GM19467 (cell line): ENCODE data around the gene KCNK5.

ENCODE experiments used
- ATAC-seq: cut with Tn5 transposase; IDR thresholded peaks from one replicate; pipeline ENCODE4 v1.9.1; 2021; ENCODE audit warnings: mild to moderate bottlenecking, moderate library complexity; ENCODE audit not compliant: unreplicated experiment

KCNK5 gene, protein sequence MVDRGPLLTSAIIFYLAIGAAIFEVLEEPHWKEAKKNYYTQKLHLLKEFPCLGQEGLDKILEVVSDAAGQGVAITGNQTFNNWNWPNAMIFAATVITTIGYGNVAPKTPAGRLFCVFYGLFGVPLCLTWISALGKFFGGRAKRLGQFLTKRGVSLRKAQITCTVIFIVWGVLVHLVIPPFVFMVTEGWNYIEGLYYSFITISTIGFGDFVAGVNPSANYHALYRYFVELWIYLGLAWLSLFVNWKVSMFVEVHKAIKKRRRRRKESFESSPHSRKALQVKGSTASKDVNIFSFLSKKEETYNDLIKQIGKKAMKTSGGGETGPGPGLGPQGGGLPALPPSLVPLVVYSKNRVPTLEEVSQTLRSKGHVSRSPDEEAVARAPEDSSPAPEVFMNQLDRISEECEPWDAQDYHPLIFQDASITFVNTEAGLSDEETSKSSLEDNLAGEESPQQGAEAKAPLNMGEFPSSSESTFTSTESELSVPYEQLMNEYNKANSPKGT

DNA sequence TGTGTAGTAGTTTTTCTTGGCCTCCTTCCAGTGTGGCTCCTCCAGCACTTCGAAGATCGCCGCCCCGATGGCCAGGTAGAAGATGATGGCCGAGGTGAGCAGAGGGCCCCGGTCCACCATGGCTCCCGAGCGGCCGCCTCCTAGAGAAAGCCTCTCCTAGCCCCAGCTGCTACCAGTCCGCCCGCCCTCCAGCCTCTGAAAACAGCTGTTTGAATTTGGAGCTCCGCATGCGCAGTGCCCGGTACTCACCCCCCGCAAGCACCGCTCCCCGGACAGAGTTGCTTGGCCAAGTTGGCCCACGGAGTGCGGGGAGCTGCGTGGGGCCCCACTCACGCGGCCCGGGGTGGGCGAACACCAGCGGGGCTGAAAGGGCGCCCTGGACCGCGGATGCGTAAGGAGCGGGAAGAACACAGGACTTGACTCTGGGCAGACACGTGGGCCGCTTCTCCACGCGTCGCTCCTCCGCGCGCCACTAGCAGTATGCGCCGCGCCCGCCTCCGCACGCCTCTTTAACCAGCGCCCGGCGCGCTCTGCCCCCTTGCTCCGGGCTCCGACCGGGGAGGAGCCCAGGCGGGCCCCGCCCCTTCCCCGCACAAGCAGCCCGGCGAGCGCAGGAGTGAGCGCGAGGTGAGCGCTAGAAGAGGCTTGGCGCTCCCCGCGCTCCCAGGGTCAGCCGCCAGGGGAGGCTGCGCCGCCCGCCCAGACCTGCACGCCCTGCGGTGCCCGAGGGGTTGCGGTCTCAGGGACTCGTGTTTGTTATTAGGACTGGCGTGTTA, at the start of gene KCNK5:
TSS of gene KCNK5 (minus strand) at position 484 of the 776 bp plus-strand sequence. CDS start at position 120, 364 bp downstream.
- peak; percentile 83 for ATAC-seq

DNA sequence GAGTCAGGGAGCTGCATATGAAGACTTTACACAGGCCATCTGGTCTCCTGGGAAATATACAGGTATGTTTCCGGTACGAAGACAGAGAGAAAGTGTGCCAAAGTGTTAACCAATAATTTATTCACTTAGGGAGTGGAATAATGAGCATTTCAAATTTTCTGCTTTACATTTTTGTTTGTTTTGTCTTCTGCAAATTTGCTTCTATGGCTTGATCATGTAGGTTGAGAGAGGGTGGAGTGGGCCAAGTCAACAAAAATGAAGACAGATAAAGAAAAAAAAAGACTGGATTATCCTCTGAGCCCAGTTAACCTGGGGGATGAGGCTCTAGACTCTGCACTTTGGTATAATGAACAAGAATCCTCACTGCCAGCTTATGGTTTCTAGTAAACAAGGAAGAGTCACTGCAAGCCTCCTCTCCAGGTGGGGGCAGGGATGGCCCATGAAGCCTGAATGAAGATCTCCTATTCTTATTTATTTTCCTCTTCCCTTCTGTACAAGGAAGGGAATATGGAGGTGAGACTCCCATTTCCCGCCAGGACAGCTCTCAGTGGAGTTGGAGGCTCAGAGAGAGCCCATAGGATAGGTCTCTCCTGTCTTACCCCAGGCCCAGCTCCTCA, 47.2 kb upstream of the KCNK5 start:
- ATAC-seq: no peak

DNA sequence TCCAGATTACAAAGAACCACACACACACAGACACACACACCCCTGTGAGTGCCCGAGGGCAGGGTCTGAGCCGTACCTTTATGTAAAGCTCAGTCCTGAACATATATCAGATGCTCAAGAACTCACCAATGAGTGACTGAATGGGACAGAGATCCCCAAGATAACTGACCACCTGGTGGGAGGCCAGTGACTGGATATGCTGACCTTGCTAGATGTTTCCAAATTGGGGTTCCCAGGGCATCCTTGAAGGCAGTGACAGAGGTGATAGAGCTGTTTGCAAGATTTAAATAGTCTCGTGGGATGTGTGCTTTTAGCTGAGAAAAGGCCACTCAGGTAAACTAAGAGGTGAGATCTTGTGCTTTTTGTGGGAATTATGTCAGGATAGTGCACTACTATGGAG, 45.6 kb upstream of the KCNK5 start:
- ATAC-seq: no peak

DNA sequence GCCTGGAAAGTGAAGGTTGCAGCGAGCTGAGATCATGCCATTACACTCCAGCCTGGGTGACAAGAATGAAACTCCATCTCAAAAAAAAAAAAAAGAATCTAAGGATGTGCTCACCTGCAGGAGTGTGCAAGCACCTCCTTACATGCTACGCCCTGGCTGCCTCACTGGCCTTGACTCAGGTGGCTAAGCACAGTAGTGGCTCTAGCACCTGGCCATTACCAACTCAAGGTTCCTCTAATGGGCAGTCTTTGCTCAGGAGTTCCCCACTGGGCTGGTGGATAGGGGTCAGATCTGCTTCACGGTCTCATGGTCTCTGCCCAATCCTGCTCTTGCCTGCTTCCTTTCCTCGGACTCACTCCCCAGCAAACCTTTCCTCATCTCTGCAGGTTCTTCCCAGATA, 45.2 kb upstream of the KCNK5 start:
- no peak for ATAC-seq

DNA sequence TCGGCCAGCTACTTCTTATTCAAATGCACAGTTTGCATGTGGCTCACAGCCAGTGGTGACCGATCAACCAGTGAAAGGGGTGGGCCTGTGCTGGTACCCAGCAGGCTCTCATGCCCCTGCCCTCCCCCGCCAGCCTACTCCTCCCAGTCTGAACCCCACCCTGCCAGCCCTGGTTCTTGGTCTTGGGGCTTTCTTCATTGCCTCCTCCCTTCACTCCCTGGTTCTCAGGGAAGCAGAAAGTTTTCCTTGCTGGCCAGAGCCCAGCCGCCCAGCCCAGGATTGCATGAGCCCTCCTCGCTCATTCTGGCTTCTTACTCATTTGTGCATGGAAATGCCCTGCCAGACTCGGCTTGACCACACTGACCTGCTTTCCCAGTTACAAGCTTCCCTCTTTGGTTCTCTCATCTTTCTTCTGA, 44.1 kb upstream of the KCNK5 start:
- no peak for ATAC-seq

DNA sequence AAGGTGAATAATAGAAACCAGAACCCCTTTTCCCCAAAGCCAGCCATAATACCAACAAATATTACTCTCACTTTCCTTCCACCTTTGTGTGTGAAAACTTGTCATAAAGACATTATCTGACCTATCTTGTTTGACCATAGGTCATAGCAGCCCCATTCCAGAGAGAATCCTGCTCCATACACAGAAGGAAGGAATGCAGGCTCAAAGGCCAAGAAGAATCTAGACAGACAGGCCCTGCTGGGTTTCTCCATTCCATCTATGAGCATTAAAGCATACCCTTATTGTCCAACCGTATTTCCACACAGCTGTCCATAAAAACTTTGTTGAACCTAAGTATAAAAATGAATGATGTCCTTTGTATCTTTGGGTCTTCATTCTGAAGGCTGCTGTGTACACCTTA, 40.7 kb upstream of the KCNK5 start:
- no peak for ATAC-seq

DNA sequence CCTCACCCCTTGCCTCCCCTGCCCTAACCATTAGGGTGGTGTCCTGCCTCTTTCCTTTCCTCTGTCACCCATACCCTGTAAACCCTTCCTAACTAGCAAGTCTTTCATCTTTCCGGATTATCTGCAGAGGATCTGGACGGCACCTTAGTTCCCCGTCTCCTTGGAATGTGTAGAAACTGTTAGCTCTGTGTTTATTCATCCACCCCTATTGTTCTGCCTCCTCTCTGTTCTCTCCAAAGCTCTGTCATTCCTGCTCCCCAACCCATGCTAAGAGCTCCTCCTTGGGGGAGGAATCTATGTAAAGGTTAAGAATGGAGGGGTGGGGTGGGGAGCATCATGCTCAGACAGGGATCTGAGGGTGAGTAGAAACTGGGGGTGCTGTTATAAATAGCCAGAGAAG, 39.4 kb upstream of the KCNK5 start:
- no peak for ATAC-seq

DNA sequence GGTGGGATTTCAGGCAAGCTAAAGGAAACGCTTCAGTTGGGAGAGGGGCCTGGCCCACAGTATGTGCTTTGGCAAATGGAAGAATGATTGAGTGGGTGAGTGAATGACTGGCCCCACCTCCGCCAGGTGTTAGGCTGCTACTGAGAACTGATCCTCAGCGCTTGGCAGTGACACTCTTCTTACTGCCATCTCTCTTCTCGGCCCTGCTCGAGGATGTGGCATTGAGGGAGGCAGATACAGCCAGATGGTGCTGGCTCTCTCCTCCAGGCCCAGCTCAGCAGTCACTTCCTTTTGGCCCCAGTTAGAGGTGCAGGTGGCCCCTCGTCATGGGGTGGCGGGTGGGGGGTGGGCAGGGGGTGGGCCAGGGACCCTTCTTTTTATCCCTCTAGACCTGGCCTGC, 38.9 kb upstream of the KCNK5 start:
- no peak for ATAC-seq

DNA sequence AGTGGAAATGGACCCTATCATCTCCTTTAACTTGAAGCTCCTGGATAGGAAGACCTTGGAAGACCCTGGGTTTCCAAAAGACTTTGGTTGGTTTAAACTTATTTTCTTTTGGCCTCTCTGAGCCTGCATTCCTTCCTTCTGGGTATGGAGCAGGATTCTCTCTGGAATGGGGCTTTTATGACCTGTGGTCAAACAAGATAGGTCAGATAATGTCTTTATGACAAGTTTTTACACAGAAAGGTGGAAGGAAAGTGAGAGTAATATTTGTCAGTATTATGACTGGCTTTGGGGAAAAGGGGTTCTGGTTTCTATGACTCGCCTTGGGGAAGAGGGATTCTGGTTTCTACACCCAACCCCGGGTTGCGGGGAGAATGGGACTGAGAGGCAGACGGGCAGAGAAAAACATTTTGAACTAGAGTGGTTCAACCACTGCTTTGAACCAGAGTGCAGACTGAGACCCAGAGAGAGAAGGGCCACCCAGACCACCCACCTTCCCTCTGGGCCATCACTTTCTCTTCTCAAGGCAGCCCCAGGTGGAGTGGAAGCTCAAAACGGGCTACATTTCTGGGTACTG, 37.6 kb upstream of the KCNK5 start:
- no peak for ATAC-seq

DNA sequence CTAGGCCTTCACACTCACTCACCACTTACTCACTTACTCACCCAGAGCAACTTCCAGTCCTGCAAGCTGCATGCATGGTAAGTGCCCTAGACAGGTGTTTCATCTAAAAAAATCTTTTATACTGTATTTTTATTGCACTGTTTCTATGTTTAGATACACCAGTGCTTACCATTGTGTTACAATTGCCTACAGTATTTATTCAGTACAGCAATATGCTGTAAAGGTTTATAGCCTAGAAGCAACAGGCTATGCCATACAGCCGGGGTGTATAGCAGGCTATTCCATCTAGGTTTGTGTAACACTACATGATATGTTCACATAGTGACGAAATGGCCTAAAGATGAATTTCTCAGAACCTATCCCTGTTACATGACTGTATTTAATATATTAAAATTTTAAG, 37.1 kb upstream of the KCNK5 start:
- ATAC-seq: no peak

DNA sequence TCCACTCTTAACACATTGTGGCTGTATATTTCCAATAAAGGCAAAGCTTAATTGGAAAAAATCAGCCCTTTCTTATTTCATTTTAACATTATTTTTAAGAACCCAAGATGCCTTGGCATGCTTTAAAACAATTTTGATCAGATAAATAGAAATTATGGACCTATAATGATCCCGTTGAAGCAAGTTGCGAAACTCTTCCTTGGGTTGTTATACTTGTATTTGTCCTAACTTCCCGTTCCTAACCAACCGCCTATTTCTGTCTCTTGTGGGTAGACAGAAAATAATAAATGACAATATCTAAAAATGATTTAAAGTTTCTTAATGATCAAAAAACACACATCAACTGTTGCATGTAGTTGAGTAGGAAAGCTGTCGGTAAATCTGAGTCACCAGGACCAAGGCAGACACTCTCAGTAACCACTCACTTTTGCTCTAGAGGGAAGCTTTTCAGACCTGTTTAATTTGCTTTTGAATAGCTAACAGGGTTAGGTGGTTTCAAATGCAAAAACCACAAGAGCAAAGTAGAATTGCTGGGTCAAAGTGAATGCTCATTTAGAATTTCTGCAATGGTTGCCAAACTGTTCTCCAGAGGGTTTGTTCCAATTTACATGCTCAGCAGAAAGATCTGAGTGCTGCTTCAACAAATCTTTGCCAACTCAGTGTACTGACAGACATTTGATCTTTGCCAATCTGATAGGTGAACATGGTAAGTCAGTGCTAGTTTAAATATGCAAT, 34.2 kb upstream of the KCNK5 start:
- ATAC-seq: no peak

DNA sequence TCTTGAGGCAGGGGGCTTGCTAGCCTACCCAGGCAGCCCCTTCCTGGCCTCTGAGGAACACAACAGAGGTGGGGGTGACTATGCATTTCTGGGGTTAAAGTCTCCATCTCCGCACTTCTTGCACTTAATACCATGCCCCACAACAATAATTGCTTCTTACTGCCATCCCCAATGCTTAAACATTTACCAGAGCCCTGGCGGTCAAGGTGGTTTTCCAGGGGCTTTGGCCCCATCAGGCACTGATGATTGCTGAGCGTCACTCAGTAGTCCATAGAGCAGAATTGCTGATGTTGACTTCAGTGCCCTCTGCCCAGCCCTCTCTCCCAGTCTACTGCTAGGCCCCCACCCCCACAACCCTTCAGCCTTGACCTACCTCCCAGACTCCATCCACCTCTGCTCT, 32.5 kb upstream of the KCNK5 start:
- ATAC-seq: no peak

DNA sequence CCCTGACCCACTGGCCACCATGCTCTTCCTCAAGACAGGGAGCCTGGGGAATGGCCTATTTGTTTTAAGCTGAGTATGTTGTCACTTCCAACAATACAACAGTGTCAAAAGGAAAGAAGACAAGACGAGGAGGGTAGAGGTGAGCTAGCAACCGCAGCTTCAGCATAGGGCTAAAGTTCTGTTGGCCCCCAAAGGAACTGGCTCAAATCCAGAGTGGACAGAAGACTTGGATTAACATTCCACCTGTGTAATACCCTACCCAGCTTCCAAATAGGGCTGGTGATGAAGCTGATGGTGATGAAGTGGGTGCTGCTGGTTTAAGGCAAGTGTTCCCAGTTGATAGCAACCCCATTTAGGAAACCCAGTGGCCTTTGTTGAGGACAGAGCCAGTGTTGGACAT, 31.7 kb upstream of the KCNK5 start:
- no peak for ATAC-seq

DNA sequence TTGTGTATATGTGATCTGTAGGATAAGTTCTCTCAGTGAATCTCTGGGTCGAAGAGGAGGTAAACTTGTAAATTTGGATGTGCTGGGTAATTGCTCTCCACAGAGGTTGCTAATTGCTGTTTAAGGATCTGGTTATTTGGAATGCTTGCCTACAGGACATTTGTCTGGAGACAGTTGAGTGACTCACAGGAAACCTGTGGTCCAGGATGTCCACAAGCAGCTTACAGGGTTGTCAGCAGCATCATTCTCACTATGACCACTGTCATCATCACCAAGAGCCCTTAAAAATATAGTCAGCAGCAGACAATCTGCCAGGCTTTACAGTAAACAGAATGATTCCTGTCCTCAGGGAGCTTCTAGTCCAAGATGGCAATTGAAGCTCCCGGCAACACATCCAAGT, 31.2 kb upstream of the KCNK5 start:
- no peak for ATAC-seq

DNA sequence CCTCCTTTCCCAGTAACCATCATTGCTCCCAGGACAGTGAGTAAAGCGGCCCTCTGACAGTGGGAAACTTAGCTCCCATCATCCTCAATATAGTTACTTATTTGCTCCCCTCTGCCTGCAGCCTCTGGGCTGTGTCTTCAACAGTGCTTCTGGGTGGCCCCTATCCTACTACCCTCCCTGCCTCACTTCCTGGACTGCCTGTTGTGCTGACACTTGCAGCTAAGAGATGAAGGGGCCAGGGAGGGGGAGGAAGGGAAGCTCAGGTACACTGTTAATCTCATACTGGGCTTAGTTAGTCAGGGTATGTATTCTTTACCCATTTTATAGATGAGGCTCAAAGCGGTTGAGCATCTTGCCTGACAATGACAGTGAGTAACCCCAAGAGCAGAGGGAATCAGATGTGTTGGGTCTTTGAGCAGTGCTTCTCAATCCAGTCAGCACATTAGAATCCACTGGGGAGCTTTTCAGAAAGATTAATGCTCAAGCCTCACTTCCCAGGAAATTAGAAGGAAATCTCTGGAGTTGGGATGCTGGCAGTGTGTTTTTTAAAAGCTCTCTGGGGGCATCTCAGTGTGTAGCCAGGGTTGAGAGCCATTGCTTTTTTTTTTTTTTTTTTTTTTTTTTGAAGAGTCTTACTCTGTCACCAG, 27.1 kb upstream of the KCNK5 start:
- ATAC-seq: no peak

DNA sequence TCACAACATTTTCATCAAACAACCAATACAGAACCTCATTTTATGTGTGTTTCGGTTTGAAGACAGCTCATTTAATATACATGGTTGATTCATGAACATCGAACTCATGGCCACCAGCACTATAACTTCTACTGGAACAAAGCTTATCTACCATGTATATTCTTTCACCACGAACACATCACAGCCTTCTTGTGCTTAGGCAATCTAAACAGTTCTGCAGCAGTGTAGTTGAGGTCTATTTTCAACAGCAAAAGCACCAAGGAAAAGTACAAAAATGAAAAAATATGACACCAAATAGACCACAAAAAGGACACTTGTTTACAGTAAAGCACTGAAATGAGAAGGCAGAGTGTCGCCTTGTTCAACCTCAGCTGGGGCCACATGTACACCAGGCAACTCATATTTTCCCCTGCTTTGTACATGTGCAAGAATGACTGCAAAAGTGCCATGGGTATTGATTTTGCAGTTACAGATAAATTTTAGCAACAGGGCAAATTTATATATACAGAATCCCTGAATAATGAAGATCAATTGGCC, 25.8 kb upstream of the KCNK5 start:
- no peak for ATAC-seq

DNA sequence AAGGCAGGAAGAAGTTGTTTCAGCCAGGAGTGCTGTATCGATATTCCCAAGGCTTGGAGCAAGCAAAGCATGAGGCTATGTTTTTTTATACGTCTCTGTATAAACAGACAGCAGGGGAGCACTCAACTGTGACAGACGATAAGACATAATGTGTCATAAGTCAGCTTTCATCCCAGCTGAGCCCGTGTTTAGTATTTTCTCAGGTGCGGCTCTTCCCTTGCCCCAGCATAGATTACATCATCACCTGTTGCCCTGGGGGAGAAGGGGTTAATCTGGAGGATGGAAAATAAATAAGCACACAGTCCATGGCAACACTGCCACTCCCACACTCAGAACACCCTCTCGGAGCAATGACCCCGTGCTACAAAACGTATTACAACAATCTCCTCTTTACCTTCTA, 22.1 kb upstream of the KCNK5 start:
- no peak for ATAC-seq

DNA sequence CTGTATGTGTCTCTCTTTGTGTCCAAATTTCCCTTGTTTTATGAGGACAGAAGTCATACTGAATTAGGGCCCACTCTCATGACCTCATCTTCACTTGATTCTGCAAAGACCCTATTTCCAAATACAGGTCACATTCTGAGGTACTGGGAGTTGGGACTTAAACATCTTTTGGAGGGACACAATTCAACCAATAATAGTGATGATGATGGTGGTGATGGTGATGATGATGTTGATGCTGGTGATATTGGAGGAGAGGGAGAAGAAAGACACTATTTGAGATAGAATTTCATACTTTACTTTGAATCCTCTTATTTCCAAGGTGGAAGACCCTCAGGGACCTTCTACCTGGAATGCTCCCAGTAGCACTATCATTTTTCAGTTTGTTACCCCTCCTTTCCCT, 21.2 kb upstream of the KCNK5 start:
- no peak for ATAC-seq

DNA sequence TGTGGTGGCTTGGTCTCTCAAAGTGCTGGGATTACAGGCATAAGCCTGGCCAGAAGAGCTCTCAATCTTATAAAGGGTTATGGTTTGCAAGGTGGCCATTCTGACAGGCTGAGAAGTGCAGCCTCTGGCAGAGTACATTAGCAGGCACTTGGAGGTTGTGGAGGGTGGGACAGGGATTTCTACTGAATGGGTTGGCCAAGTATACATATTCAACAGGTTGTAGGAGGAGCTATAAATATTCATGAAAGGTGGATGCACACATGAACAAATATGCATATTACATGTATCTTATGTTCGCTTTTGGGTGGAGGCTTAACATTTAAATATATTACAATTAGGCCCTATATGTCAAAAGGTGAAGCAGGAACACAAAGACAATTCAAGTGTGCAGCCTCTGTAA, 20.0 kb upstream of the KCNK5 start:
- ATAC-seq: no peak

DNA sequence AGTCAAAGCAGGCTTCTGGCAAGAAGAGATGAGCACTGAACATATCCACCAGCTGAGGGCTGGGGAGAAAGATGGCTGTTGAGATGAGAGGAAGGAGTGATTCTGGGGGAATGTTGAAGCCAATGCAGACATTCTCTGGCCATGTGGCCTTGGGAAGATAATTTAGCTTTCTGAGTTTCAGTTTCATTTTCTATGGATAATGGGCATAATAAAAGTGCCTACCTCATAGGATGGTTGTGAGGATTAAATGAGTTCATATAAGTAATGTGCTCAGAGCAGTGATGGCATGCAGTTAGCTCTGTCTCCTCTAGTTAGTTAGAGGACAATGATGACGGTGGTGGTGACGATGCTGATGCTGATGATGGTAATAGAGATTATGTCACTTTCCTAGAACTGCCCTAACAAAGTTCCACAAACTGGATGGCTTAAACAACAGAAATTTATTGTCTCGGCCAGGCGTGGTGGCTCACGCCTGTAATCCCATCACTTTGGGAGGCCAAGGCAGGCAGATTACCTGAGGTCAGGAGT, 18.5 kb upstream of the KCNK5 start:
- no peak for ATAC-seq
